Lung microvascular endothelial cell (primary cell): ENCODE results near the gene AP1M1. TPM values are rescaled to one million over a fixed set of nuclear protein-coding genes. Genes with fewer than 3 reads are reported as not detected.

Source experiments
- DNase-seq, 2 donors: peaks; one replicate each; pipeline versions ENCODE4 v3.0.0 to v3.0.0-alpha.2; 2010; ENCODE audit warnings: low read depth in 2 of 2
- total RNA-seq: library from RNA; depleted of rRNA; stranded (reverse); fragments of >200 nt; gene quantifications from 2 replicates; pipeline ENCODE4 v1.2.1, GENCODE V29; 2014

Gene AP1M1
- total RNA-seq, 1 donor from 2014 or later, result 59.3 TPM

- DNase-seq, result no peak
Observed at GRCh38 chr19:16295057-16295456, 97.3 kb downstream of the AP1M1 start.

Other genes starting within 250 kb of the AP1M1 start
- gene OR10H4, start 248.9 kb upstream of the AP1M1 start, total RNA-seq, result not detected in 2 replicates
- gene TPM4, start 121.4 kb upstream of the AP1M1 start, total RNA-seq, result 301 and 363 TPM in 2 replicates
- 79.8 and 114 TPM in 2 replicates for gene RAB8A, start 86.0 kb upstream of the AP1M1 start, total RNA-seq
- not detected in 2 replicates for gene HSH2D, start 54.2 kb upstream of the AP1M1 start, total RNA-seq
- not detected in 2 replicates for gene CIB3, start 24.4 kb upstream of the AP1M1 start, total RNA-seq
- 100 and 119 TPM in 2 replicates for gene FAM32A, start 12.5 kb upstream of the AP1M1 start, total RNA-seq
- gene KLF2, start 126.9 kb downstream of the AP1M1 start, total RNA-seq, result 2.6 and 10.1 TPM in 2 replicates